K562 (cell line): ENCODE results near the gene NRXN3. TPM values are rescaled to one million over a fixed set of nuclear protein-coding genes. Genes with fewer than 3 reads are reported as not detected.

ENCODE experiments used
- ATAC-seq: fragments of 200-7000 bp; cut with Tn5 transposase; 3 replicates; pipeline ENCODE4 v1.9.1; 2020; ENCODE audit warnings: moderate library complexity
- BruUV-seq: library from RNA; stranded (reverse); fragments of 400-500 nt; replicated peaks from 2 replicates; lab custom pipeline; 2021; lab: Mats Ljungman, UMichigan
- CTCF ChIA-PET: fragments of 300-600 bp; formaldehyde crosslinking; extraction: SDS; loops from one replicate; lab custom pipeline; 2021; ENCODE audit warnings: low intra/inter-chr PET ratio; lab: Yijun Ruan, JAX
- POLR2A ChIA-PET: fragments of 300-600, 350-650 bp; sonication (Branson Sonifier 250); formaldehyde crosslinking; extraction: SDS; loops from one replicate; lab custom pipeline; 2021; ENCODE audit warnings: antibody characterized with exemption, inconsistent platforms; lab: Yijun Ruan, JAX
- DNase-seq, 4 experiments: peaks; one replicate each; pipeline versions ENCODE4 v3.0.0 to v3.0.0-alpha.2; 2011 to 2018; ENCODE audit warnings: low spot score in 3 of 4, mixed read lengths in 3 of 4; ENCODE audit errors: extremely low read depth in 1 of 4
- FAIRE-seq: peaks from 2 replicates; lab custom pipeline; 2011; peaks lifted over from hg19 to GRCh38; lab: Jason Lieb, UNC
- H2AFZ ChIP-seq: 2 replicates; pipeline ENCODE4 v1.6.0; 2011; ENCODE audit warnings: low read depth, low read length, control low read depth, inconsistent platforms
- H3K27ac ChIP-seq: fragments of 200-600 bp; 3 replicates; pipeline ENCODE4 v1.8.0; 2011; ENCODE audit warnings: low read depth, mild to moderate bottlenecking, control low read depth, inconsistent platforms, low read length, moderate library complexity, mixed read lengths; ENCODE audit errors: extremely low read depth
- H3K27me3 ChIP-seq, 2 experiments: fragments of 300-600 bp in 1 of 2; 2 replicates in 1 of 2; 3 replicates in 1 of 2; pipeline versions ENCODE4 v1.6.0 to v1.8.0; 2011; ENCODE audit warnings: inconsistent platforms in 2 of 2, low read length in 2 of 2, mild to moderate bottlenecking in 1 of 2, mixed read lengths in 1 of 2, moderate library complexity in 1 of 2; ENCODE audit not compliant: control insufficient read depth in 2 of 2, insufficient read depth in 2 of 2
- H3K36me3 ChIP-seq: fragments of 300-600 bp; 3 replicates; pipeline ENCODE4 v1.8.0; 2011; ENCODE audit warnings: mild to moderate bottlenecking, low read length, inconsistent platforms; ENCODE audit not compliant: control insufficient read depth, insufficient read depth
- H3K4me1 ChIP-seq, 2 experiments: fragments of 200-600 bp in 1 of 2; replicated peaks in 1 of 2; 2 replicates in 1 of 2; 3 replicates in 1 of 2; pipeline versions ENCODE4 v1.5.1 to v1.8.0; 2011; ENCODE audit warnings: inconsistent platforms in 2 of 2, low read length in 2 of 2, mild to moderate bottlenecking in 1 of 2, mixed read lengths in 1 of 2, moderate library complexity in 1 of 2; ENCODE audit not compliant: control insufficient read depth in 2 of 2, insufficient read depth in 2 of 2
- H3K4me2 ChIP-seq: 2 replicates; pipeline ENCODE4 v1.6.1; 2011; ENCODE audit warnings: low read length, control low read depth, inconsistent platforms, mixed read lengths; ENCODE audit not compliant: insufficient read depth
- H3K4me3 ChIP-seq: fragments of 200-600 bp; sonication (generic), shearing (Covaris generic); 2 replicates; pipeline ENCODE4 v1.5.1; 2016; ENCODE audit warnings: control low read depth, inconsistent platforms
- H3K79me2 ChIP-seq: fragments of 200-600 bp; 3 replicates; pipeline ENCODE4 v1.8.0; 2011; ENCODE audit warnings: low read length, inconsistent platforms; ENCODE audit not compliant: control insufficient read depth, insufficient read depth
- H3K9ac ChIP-seq, 2 experiments: 2 replicates each; pipeline versions ENCODE4 v1.6.0 to v1.6.1; 2011; ENCODE audit warnings: low read depth in 2 of 2, low read length in 2 of 2, control low read depth in 1 of 2, inconsistent platforms in 1 of 2, mild to moderate bottlenecking in 1 of 2, mixed read lengths in 1 of 2; ENCODE audit not compliant: insufficient read depth in 1 of 2
- H3K9me1 ChIP-seq: one replicate; pipeline ENCODE4 v1.6.0; 2011; ENCODE audit warnings: inconsistent platforms, mild to moderate bottlenecking, low read length, moderate library complexity; ENCODE audit not compliant: control insufficient read depth, insufficient read depth
- H3K9me3 ChIP-seq: replicated peaks from 2 replicates; pipeline ENCODE4 v1.5.1; 2011; ENCODE audit warnings: low read depth, low read length, inconsistent platforms; ENCODE audit not compliant: control insufficient read depth, insufficient read depth
- H4K20me1 ChIP-seq: replicated peaks from 2 replicates; pipeline ENCODE4 v1.6.1; 2011; ENCODE audit warnings: low read length, inconsistent platforms, mixed read lengths; ENCODE audit not compliant: control insufficient read depth, insufficient read depth
- ARID2 ChIP-seq: fragments of 450-650 bp; IDR thresholded peaks from 2 replicates; pipeline ENCODE4 v1.6.1; 2017; ENCODE audit warnings: antibody characterized with exemption, mild to moderate bottlenecking
- FOXK1 ChIP-seq: sonication (generic); formaldehyde crosslinking; IDR thresholded peaks from 2 replicates; pipeline ENCODE4 v1.8.0; 2022; ENCODE audit warnings: missing genetic modification reagents, mild to moderate bottlenecking, borderline replicate concordance
- MTA3 ChIP-seq: fragments of 450-650 bp; formaldehyde crosslinking; IDR thresholded peaks from 2 replicates; pipeline ENCODE4 v1.6.1; 2017; ENCODE audit warnings: mild to moderate bottlenecking, borderline replicate concordance
- NR2C2 ChIP-seq, 2 experiments: fragments of 200-800 bp in 1 of 2; sonication (Bioruptor generic) in 1 of 2; sonication (generic) in 1 of 2; formaldehyde crosslinking in 1 of 2; IDR thresholded peaks; 2 replicates each; pipeline versions ENCODE4 v1.6.1 to v1.8.0; 2016 to 2022; ENCODE audit warnings: mild to moderate bottlenecking in 1 of 2, missing compliant biosample characterization in 1 of 2, missing genetic modification characterization in 1 of 2, missing genetic modification reagents in 1 of 2
- SIRT6 ChIP-seq: IDR thresholded peaks from one replicate; pipeline ENCODE4 v1.6.1; 2012; ENCODE audit warnings: low read depth, mild to moderate bottlenecking, control low read depth, inconsistent platforms, low read length, moderate library complexity
- WGBS: fragments of 100-300 bp; shearing (Covaris generic); methylation state at CpG from one replicate; pipeline ENCODE4 v1.1.6; 2016; ENCODE audit warnings: low coverage, mixed read lengths; ENCODE audit not compliant: insufficient coverage; ENCODE audit errors: missing lambda C conversion rate; 5-methylcytosine and 5-hydroxymethylcytosine counted together
- in situ Hi-C: fragments of 300-500 bp; cut with MboI; formaldehyde crosslinking; loops from 4 replicates; pipeline ENCODE4 v1.15.0; 2018; ENCODE audit warnings: inconsistent platforms, mixed read lengths
- intact Hi-C: fragments of 100-400 bp; cut with micrococcal nuclease; formaldehyde crosslinking; loops from 2 replicates; pipeline ENCODE4 v1.14.2; 2022
- polyA plus RNA-seq, 8 experiments: library from polyadenylated mRNA; depleted of rRNA in 4 of 8; stranded (reverse) in 5 of 8; unstranded in 3 of 8; fragments of >200 nt; fragmentation: Nextera tagmentation in 2 of 8; fragmentation: Illumina TruSeq in 1 of 8; extraction: Ambion mirVana in 2 of 8; extraction: Trizol in 1 of 8; gene quantifications; 2 replicates each; pipeline versions ENCODE4 v1.2.1 to v1.2.3, GENCODE V29; 2011 to 2014; ENCODE audit warnings: inconsistent platforms in 1 of 8, missing spikeins in 1 of 8
- total RNA-seq, 7 experiments: library from RNA; depleted of rRNA in 6 of 7; stranded (reverse); fragments of >200 nt in 6 of 7; fragmentation: Illumina TruSeq in 2 of 7; extraction: Trizol in 2 of 7; gene quantifications; 2 replicates each; pipeline versions ENCODE4 v1.2.1 to v1.2.3, GENCODE V29; 2011 to 2021; ENCODE audit warnings: low replicate concordance in 1 of 7
- TF ChIP-seq, protein P1 (sequence below): fragments of 250-450 bp; sonication (Bioruptor Pico); IDR thresholded peaks from 2 replicates; pipeline ENCODE4 v1.8.0; 2022; ENCODE audit warnings: inconsistent platforms, mild to moderate bottlenecking, moderate library complexity, borderline replicate concordance
- TF ChIP-seq, protein P2 (sequence below): fragments of 450-650 bp; formaldehyde crosslinking; IDR thresholded peaks from 2 replicates; pipeline ENCODE4 v1.4.0; 2020; ENCODE audit warnings: mild to moderate bottlenecking
- TF ChIP-seq, protein P3 (sequence below): fragments of 250-450 bp; sonication (Bioruptor Pico); IDR thresholded peaks from 2 replicates; pipeline ENCODE4 v1.4.0; 2020; ENCODE audit warnings: mild to moderate bottlenecking, moderate library complexity, borderline replicate concordance
- TF ChIP-seq, protein P4 (sequence below): sonication (generic); formaldehyde crosslinking; IDR thresholded peaks from 2 replicates; pipeline ENCODE4 v1.8.1; 2022; ENCODE audit warnings: missing genetic modification reagents

Gene NRXN3
- total and polyA plus RNA-seq, 9 of the 15 experiments (the other 6 are each of a cell fraction or from before 2014, with no cell fraction given) = 0.09 TPM; not detected in 8

DNA sequence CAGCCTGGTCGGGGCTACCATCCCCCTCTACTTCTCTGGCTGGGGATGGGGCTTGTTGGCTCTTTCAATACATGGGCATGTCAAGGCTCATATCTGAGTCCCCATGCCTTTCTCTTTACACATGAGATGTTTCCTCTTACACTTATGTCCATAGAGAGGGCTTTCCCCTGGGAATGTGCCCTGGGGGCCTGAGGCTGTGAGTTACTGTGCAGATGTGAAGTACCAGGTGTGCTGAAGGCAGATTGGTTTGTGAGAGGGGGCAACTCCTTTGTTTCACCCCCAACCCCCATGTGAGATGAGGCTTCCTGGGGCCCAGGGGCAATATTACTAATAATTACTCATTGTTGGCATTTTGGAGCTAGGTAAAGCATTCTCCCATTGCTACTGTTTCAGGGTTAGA, 32.8 kb downstream of the NRXN3 start:
- in situ Hi-C loops (no loop called here), intact Hi-C loops (no loop called here)
- peaks cover 0 to 8% of the 10 kb centered on the region in 2 experiments; a peak in 2 of 5 replicates for H3K27me3 ChIP-seq
- no peaks in the 10 kb centered on the region for H3K79me2 ChIP-seq
- no peaks in the 10 kb centered on the region for H3K36me3 ChIP-seq
- TF ChIP-seq, protein P1, sequence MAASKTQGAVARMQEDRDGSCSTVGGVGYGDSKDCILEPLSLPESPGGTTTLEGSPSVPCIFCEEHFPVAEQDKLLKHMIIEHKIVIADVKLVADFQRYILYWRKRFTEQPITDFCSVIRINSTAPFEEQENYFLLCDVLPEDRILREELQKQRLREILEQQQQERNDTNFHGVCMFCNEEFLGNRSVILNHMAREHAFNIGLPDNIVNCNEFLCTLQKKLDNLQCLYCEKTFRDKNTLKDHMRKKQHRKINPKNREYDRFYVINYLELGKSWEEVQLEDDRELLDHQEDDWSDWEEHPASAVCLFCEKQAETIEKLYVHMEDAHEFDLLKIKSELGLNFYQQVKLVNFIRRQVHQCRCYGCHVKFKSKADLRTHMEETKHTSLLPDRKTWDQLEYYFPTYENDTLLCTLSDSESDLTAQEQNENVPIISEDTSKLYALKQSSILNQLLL (CRISPR knock-in tag) = no peak
- ChIA-PET POLR2A (no interaction called here), CTCF (no interaction called here)
- H4K20me1 ChIP-seq = no peaks in the 10 kb centered on the region
- DNase-seq = no peak
- H3K9me3 ChIP-seq = no peaks in the 10 kb centered on the region
- H2AFZ ChIP-seq = no peak overlapping the region
- no peak overlapping the region for H3K4me2 ChIP-seq
- 0% methylated on average over 1 of the region's 1 CpG for WGBS
- no peaks in the 10 kb centered on the region for H3K9me1 ChIP-seq
- H3K4me1 ChIP-seq = no peaks in the 10 kb centered on the region
- no peak for ATAC-seq
- FAIRE-seq = no peak
- H3K9ac ChIP-seq = no peak overlapping the region
- H3K4me3 ChIP-seq = no peak overlapping the region
- no TSS peak for BruUV-seq
- no peak overlapping the region for H3K27ac ChIP-seq

DNA sequence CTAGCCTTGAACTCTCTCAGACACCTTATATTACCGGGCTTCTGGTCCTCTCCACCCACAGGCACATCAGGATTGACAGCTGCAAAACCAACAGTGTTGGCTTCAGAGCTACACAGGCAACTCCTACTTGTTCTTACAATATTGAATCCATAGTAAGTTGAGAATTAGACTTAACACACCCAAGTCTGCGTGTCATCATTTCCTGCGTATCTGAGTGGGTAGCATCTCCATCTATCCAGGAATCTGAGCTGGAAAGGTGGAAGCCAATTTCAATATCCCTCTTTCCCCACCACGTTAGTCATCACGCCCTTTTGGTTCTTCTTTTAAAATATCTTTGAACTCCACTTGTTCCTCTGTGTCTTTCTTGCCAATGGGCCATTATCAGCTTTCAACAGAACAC, 37.2 kb downstream of the NRXN3 start:
- WGBS = 2% methylated on average over 4 of the region's 5 CpGs
- CTCF ChIA-PET = no interaction called here
- FAIRE-seq (no peak), ATAC-seq (no peak), DNase-seq (no peak)
- intact Hi-C loops = no loop called here
- H2AFZ ChIP-seq = no peak overlapping the region
- POLR2A ChIA-PET = no interaction called here
- H3K9me1 ChIP-seq = no peaks in the 10 kb centered on the region
- no peak overlapping the region for H3K4me3 ChIP-seq
- no peaks in the 10 kb centered on the region for H3K4me1 ChIP-seq
- no peaks in the 10 kb centered on the region for H3K36me3 ChIP-seq
- no peaks in the 10 kb centered on the region for H3K79me2 ChIP-seq
- no peak overlapping the region for H3K9ac ChIP-seq
- H3K4me2 ChIP-seq = no peak overlapping the region
- no TSS peak for BruUV-seq
- H3K27ac ChIP-seq = no peak overlapping the region
- no peaks in the 10 kb centered on the region; a peak in 1 of 5 replicates for H3K27me3 ChIP-seq
- no peaks in the 10 kb centered on the region for H3K9me3 ChIP-seq
- in situ Hi-C loops = no loop called here
- no peaks in the 10 kb centered on the region for H4K20me1 ChIP-seq
- TF ChIP-seq, protein P2, sequence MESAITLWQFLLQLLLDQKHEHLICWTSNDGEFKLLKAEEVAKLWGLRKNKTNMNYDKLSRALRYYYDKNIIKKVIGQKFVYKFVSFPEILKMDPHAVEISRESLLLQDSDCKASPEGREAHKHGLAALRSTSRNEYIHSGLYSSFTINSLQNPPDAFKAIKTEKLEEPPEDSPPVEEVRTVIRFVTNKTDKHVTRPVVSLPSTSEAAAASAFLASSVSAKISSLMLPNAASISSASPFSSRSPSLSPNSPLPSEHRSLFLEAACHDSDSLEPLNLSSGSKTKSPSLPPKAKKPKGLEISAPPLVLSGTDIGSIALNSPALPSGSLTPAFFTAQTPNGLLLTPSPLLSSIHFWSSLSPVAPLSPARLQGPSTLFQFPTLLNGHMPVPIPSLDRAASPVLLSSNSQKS (CRISPR knock-in tag) = no peak
- TF ChIP-seq, protein P3, sequence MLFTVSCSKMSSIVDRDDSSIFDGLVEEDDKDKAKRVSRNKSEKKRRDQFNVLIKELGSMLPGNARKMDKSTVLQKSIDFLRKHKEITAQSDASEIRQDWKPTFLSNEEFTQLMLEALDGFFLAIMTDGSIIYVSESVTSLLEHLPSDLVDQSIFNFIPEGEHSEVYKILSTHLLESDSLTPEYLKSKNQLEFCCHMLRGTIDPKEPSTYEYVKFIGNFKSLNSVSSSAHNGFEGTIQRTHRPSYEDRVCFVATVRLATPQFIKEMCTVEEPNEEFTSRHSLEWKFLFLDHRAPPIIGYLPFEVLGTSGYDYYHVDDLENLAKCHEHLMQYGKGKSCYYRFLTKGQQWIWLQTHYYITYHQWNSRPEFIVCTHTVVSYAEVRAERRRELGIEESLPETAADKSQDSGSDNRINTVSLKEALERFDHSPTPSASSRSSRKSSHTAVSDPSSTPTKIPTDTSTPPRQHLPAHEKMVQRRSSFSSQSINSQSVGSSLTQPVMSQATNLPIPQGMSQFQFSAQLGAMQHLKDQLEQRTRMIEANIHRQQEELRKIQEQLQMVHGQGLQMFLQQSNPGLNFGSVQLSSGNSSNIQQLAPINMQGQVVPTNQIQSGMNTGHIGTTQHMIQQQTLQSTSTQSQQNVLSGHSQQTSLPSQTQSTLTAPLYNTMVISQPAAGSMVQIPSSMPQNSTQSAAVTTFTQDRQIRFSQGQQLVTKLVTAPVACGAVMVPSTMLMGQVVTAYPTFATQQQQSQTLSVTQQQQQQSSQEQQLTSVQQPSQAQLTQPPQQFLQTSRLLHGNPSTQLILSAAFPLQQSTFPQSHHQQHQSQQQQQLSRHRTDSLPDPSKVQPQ (CRISPR knock-in tag) = no peak
- TF ChIP-seq, protein P4, sequence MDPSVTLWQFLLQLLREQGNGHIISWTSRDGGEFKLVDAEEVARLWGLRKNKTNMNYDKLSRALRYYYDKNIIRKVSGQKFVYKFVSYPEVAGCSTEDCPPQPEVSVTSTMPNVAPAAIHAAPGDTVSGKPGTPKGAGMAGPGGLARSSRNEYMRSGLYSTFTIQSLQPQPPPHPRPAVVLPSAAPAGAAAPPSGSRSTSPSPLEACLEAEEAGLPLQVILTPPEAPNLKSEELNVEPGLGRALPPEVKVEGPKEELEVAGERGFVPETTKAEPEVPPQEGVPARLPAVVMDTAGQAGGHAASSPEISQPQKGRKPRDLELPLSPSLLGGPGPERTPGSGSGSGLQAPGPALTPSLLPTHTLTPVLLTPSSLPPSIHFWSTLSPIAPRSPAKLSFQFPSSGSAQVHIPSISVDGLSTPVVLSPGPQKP (CRISPR knock-in tag) = no peak
- TF ChIP-seq NR2C2 (CRISPR knock-in tag; IDR thresholded peaks at IDR 0.05) (no peak), NR2C2 (tag; IDR thresholded peaks at IDR 0.05) (no peak), SIRT6 (no peak), ARID2 (no peak), FOXK1 (CRISPR knock-in tag) (no peak), MTA3 (no peak)
